GM19193 (cell line): ENCODE data around the gene GALNT4.

Experiments
- POLR2A ChIP-seq: IDR thresholded peaks from 4 replicates; pipeline ENCODE4 v1.6.1; 2011; ENCODE audit not compliant: insufficient read depth, insufficient read length; ENCODE audit errors: extremely low read depth

Gene GALNT4

GRCh38 chr12:89524541-89525304 lies at the start of gene GALNT4:
GALNT4 (minus strand) TSS chr12:89524796; CDS start chr12:89524549, 247 bp downstream.
- peak; percentile 63 for TF ChIP-seq POLR2A

GRCh38 chr12:89573051-89573810 lies 48.6 kb upstream of the GALNT4 start:
- no peak for TF ChIP-seq POLR2A

- TF ChIP-seq POLR2A = no peak
Observed at GRCh38 chr12:89571491-89572195, 47.0 kb upstream of the GALNT4 start.

GRCh38 chr12:89568484-89568883 lies 43.9 kb upstream of the GALNT4 start:
- no peak for TF ChIP-seq POLR2A

- no peak for TF ChIP-seq POLR2A
Observed at GRCh38 chr12:89567691-89568239, 43.2 kb upstream of the GALNT4 start.

GRCh38 chr12:89566615-89567014 lies 42.0 kb upstream of the GALNT4 start:
- TF ChIP-seq POLR2A = no peak

- TF ChIP-seq POLR2A = no peak
Observed at GRCh38 chr12:89565002-89565401, 40.4 kb upstream of the GALNT4 start.

GRCh38 chr12:89559753-89560152 lies 35.2 kb upstream of the GALNT4 start:
- TF ChIP-seq POLR2A = no peak

GRCh38 chr12:89556976-89557375 lies 32.4 kb upstream of the GALNT4 start:
- TF ChIP-seq POLR2A = no peak

- no peak for TF ChIP-seq POLR2A
Observed at GRCh38 chr12:89552376-89552775, 27.8 kb upstream of the GALNT4 start.

- TF ChIP-seq POLR2A = no peak
Observed at GRCh38 chr12:89551747-89552146, 27.2 kb upstream of the GALNT4 start.

- no peak for TF ChIP-seq POLR2A
Observed at GRCh38 chr12:89547101-89547500, 22.5 kb upstream of the GALNT4 start.

- TF ChIP-seq POLR2A = no peak
Observed at GRCh38 chr12:89546151-89546550, 21.6 kb upstream of the GALNT4 start.

- TF ChIP-seq POLR2A = no peak
Observed at GRCh38 chr12:89544681-89545184, 20.1 kb upstream of the GALNT4 start.

GRCh38 chr12:89544022-89544421 lies 19.4 kb upstream of the GALNT4 start:
- no peak for TF ChIP-seq POLR2A
